Sigmoid colon (tissue), 7 donors: ENCODE results near the gene RSRC2. TPM values are rescaled to one million over a fixed set of nuclear protein-coding genes. Genes with fewer than 3 reads are reported as not detected.
"Not testable (repeated sequence)": the region's sequence is repeated elsewhere in the genome, so short reads cannot be mapped to it uniquely, and the experiment has no call there.

Source experiments
- DNase-seq: peaks from one replicate; pipeline ENCODE4 v3.0.0-alpha.2; 2019
- H3K27ac ChIP-seq, 4 donors: fragments of 200-600 bp; sonication (generic); one replicate each; pipeline ENCODE4 v1.5.1; 2016 to 2019; ENCODE audit warnings: mild to moderate bottlenecking in 1 of 4
- H3K27me3 ChIP-seq, 3 donors: fragments of 200-600 bp; sonication (generic); one replicate each; pipeline ENCODE4 v1.5.1; 2019; ENCODE audit warnings: mild to moderate bottlenecking in 1 of 3
- H3K36me3 ChIP-seq, 4 donors: fragments of 200-600 bp; sonication (generic); one replicate each; pipeline ENCODE4 v1.5.1; 2016 to 2019
- H3K4me1 ChIP-seq, 4 donors: fragments of 200-600 bp; sonication (generic); one replicate each; pipeline ENCODE4 v1.5.1; 2017 to 2019
- H3K4me3 ChIP-seq, 4 donors: fragments of 200-600 bp; sonication (generic); one replicate each; pipeline ENCODE4 v1.5.1; 2017 to 2019; ENCODE audit warnings: mild to moderate bottlenecking in 2 of 4, moderate library complexity in 1 of 4
- H3K9me3 ChIP-seq, 4 donors: fragments of 200-600 bp in 3 of 4; sonication (generic) in 3 of 4; one replicate each; pipeline versions ENCODE4 v1.5.1 to v1.6.1; 2013 to 2019
- CTCF ChIP-seq, 4 experiments: fragments of 450-650 bp in 3 of 4; fragments of 200-600 bp in 1 of 4; IDR thresholded peaks; one replicate each; pipeline ENCODE4 v1.5.1; 2016 to 2019; ENCODE audit warnings: antibody characterized with exemption in 4 of 4, mild to moderate bottlenecking in 3 of 4, moderate library complexity in 2 of 4
- EP300 ChIP-seq, 4 donors: sonication (generic); formaldehyde crosslinking; IDR thresholded peaks; one replicate each; pipeline ENCODE4 v1.6.1; 2017; ENCODE audit warnings: antibody characterized with exemption in 4 of 4
- POLR2A ChIP-seq, 2 donors: fragments of 450-650 bp; IDR thresholded peaks; one replicate each; pipeline ENCODE4 v1.6.1; 2016; ENCODE audit warnings: antibody characterized with exemption in 2 of 2, mild to moderate bottlenecking in 2 of 2, moderate library complexity in 2 of 2
- POLR2AphosphoS5 ChIP-seq, 4 donors: sonication (generic); formaldehyde crosslinking; IDR thresholded peaks; one replicate each; pipeline ENCODE4 v1.6.1; 2017; ENCODE audit warnings: antibody characterized with exemption in 4 of 4
- WGBS, 2 donors: extraction: QIAGEN DNeasy Blood & Tissue Kit; methylation state at CpG; one replicate each; pipeline ENCODE4 v1.1.7; 2013; 5-methylcytosine and 5-hydroxymethylcytosine counted together
- intact Hi-C: fragments of 100-400 bp; cut with DNase I; formaldehyde crosslinking; loops from one replicate; pipeline ENCODE4 v1.15.1; 2023
- polyA plus RNA-seq, 3 donors: library from polyadenylated mRNA; stranded (reverse); fragments of 200-250 nt; gene quantifications; one replicate each; pipeline ENCODE4 v1.2.3, GENCODE V29; 2013
- total RNA-seq, 4 donors: library from RNA; depleted of rRNA; stranded (reverse); fragments of >200 nt; gene quantifications; one replicate each; pipeline ENCODE4 v1.1.0, GENCODE V29; 2016
- donor health status: healthy with polysubstance abuse.
- donor health status: Bipolar disorder and iron deficiency.
- donor health status: healthy.

RSRC2 gene
- total and polyA plus RNA-seq, 7 donors, result 38.4 to 79.9 (median 60.9) TPM

- H3K9me3 ChIP-seq, result no peaks in the 10 kb centered on the region
- H3K4me1 ChIP-seq, result peaks cover 0 to 6% (median 3%) of the 10 kb centered on the region in 4 donors
- H3K36me3 ChIP-seq, result peaks cover 50 to 100% (median 86%) of the 10 kb centered on the region in 4 donors
- TF ChIP-seq POLR2A (IDR thresholded peaks at IDR 0.05) (no peak), CTCF (IDR thresholded peaks at IDR 0.05) (no peak), POLR2AphosphoS5 (IDR thresholded peaks at IDR 0.05) (no peak), EP300 (IDR thresholded peaks at IDR 0.05) (no peak)
- 89 to 91% methylated on average over 13 of the region's 13 CpGs for WGBS, 2 donors
- no peaks in the 10 kb centered on the region for H3K27me3 ChIP-seq
- DNase-seq, result no peak
- no peak overlapping the region for H3K27ac ChIP-seq
- no peak overlapping the region for H3K4me3 ChIP-seq
- intact Hi-C loops, result no loop called here
Observed at GRCh38 chr12:122516544-122517361, 10.0 kb downstream of the RSRC2 start.

- H3K4me3 ChIP-seq, result no peak overlapping the region
- H3K4me1 ChIP-seq, result no peaks in the 10 kb centered on the region
- WGBS, 2 donors, result 90 to 96% methylated on average over 2 of the region's 2 CpGs
- intact Hi-C loops, result no loop called here
- H3K27ac ChIP-seq, result no peak overlapping the region
- H3K9me3 ChIP-seq, result no peaks in the 10 kb centered on the region
- H3K27me3 ChIP-seq, result no peaks in the 10 kb centered on the region
- peaks cover 47 to 100% (median 85%) of the 10 kb centered on the region in 4 donors for H3K36me3 ChIP-seq
- TF ChIP-seq CTCF (IDR thresholded peaks at IDR 0.05) (no peak), EP300 (IDR thresholded peaks at IDR 0.05) (no peak), POLR2AphosphoS5 (IDR thresholded peaks at IDR 0.05) (no peak), POLR2A (IDR thresholded peaks at IDR 0.05) (no peak)
- no peak for DNase-seq
Observed at GRCh38 chr12:122515275-122515674, 11.5 kb downstream of the RSRC2 start.

GRCh38 chr12:122513660-122514059, 13.1 kb downstream of the RSRC2 start:
- TF ChIP-seq POLR2AphosphoS5 (IDR thresholded peaks at IDR 0.05), result no peak
- TF ChIP-seq POLR2A (IDR thresholded peaks at IDR 0.05), result no peak
- no peak for TF ChIP-seq EP300 (IDR thresholded peaks at IDR 0.05)
- no peak for TF ChIP-seq CTCF (IDR thresholded peaks at IDR 0.05)
- Histone ChIP-seq H3K27ac (no peak overlapping the region), H3K27me3 (no peaks in the 10 kb centered on the region), H3K4me1 (no peaks in the 10 kb centered on the region), H3K9me3 (no peaks in the 10 kb centered on the region), H3K4me3 (no peak overlapping the region), H3K36me3 (peaks cover 41 to 100% (median 85%) of the 10 kb centered on the region in 4 donors)
- 92 to 94% methylated on average over 4 of the region's 4 CpGs for WGBS, 2 donors
- DNase-seq, result no peak
- intact Hi-C loops, result no loop called here

- H3K9me3 ChIP-seq, DNase-seq, H3K27me3 ChIP-seq, H3K27ac ChIP-seq, H3K4me3 ChIP-seq, H3K4me1 ChIP-seq, intact Hi-C loops: not testable (repeated sequence)
- WGBS, 2 donors, result 85 to 87% methylated on average over 3 of the region's 3 CpGs
- peaks cover 39 to 100% (median 85%) of the 10 kb centered on the region in 4 donors for H3K36me3 ChIP-seq
Observed at GRCh38 chr12:122513028-122513427, 13.7 kb downstream of the RSRC2 start.

GRCh38 chr12:122508163-122508562, 18.6 kb downstream of the RSRC2 start:
- WGBS, 2 donors, result 91 to 98% methylated on average over 5 of the region's 5 CpGs
- H3K9me3 ChIP-seq, result no peaks in the 10 kb centered on the region
- no peak for TF ChIP-seq CTCF (IDR thresholded peaks at IDR 0.05)
- TF ChIP-seq POLR2AphosphoS5 (IDR thresholded peaks at IDR 0.05), result no peak
- no peak for TF ChIP-seq POLR2A (IDR thresholded peaks at IDR 0.05)
- TF ChIP-seq EP300 (IDR thresholded peaks at IDR 0.05), result no peak
- H3K27ac ChIP-seq, result no peak overlapping the region
- H3K27me3 ChIP-seq, result no peaks in the 10 kb centered on the region
- peaks cover 56 to 100% (median 82%) of the 10 kb centered on the region in 4 donors for H3K36me3 ChIP-seq
- no peak overlapping the region for H3K4me3 ChIP-seq
- intact Hi-C loops, result no loop called here
- no peak for DNase-seq
- H3K4me1 ChIP-seq, result no peaks in the 10 kb centered on the region
